SK-N-SH treated with all-trans-retinoic acid at 6 μM for 48 hours (cell line): Measurements from ENCODE around the gene PITPNC1.

Experiments used
- ATAC-seq: fragments of 200-7000 bp; cut with Tn5 transposase; 3 replicates; pipeline ENCODE4 v1.9.1; 2020; ENCODE audit warnings: mild to moderate bottlenecking, moderate library complexity
- ARNTL ChIP-seq: fragments of 450-650 bp; formaldehyde crosslinking; IDR thresholded peaks from 2 replicates; pipeline ENCODE4 v1.5.0; 2020; ENCODE audit warnings: low read depth, mild to moderate bottlenecking, moderate library complexity, borderline replicate concordance
- BACH2 ChIP-seq: fragments of 250-450 bp; sonication (Bioruptor Pico); IDR thresholded peaks from 2 replicates; pipeline ENCODE4 v1.9.0; 2021; ENCODE audit warnings: mild to moderate bottlenecking, borderline replicate concordance
- CSDC2 ChIP-seq: fragments of 250-450 bp; sonication (Bioruptor Pico); IDR thresholded peaks from 2 replicates; pipeline ENCODE4 v1.5.0; 2020; ENCODE audit warnings: mild to moderate bottlenecking, moderate library complexity
- CSRNP3 ChIP-seq: fragments of 250-450 bp; sonication (Bioruptor Pico); IDR thresholded peaks from 2 replicates; pipeline ENCODE4 v1.5.1; 2021; ENCODE audit warnings: mild to moderate bottlenecking, moderate library complexity
- ESRRG ChIP-seq: fragments of 250-450 bp; sonication (Bioruptor Pico); IDR thresholded peaks from 2 replicates; pipeline ENCODE4 v1.6.1; 2021; ENCODE audit warnings: mild to moderate bottlenecking
- GLIS3 ChIP-seq: fragments of 250-450 bp; sonication (Bioruptor Pico); IDR thresholded peaks from 2 replicates; pipeline ENCODE4 v1.5.0; 2020; ENCODE audit warnings: mild to moderate bottlenecking, moderate library complexity
- ISL1 ChIP-seq: fragments of 250-450 bp; sonication (Bioruptor Pico); IDR thresholded peaks from 2 replicates; pipeline ENCODE4 v2.1.2; 2022; ENCODE audit warnings: mild to moderate bottlenecking, moderate library complexity
- OSR1 ChIP-seq: fragments of 250-450 bp; sonication (Bioruptor Pico); IDR thresholded peaks from 2 replicates; pipeline ENCODE4 v1.8.0; 2022; ENCODE audit warnings: moderate library complexity, mild to moderate bottlenecking, inconsistent platforms
- POU6F1 ChIP-seq: fragments of 250-450 bp; sonication (Bioruptor Pico); IDR thresholded peaks from 2 replicates; pipeline ENCODE4 v1.8.0; 2021; ENCODE audit warnings: low read depth, mild to moderate bottlenecking, moderate library complexity, borderline replicate concordance
- PPARA ChIP-seq: fragments of 250-450 bp; sonication (Bioruptor Pico); IDR thresholded peaks from 2 replicates; pipeline ENCODE4 v1.5.0; 2020; ENCODE audit warnings: mild to moderate bottlenecking, borderline replicate concordance
- RARB ChIP-seq: fragments of 250-450 bp; sonication (Bioruptor Pico); IDR thresholded peaks from 2 replicates; pipeline ENCODE4 v1.8.0; 2021; ENCODE audit warnings: mild to moderate bottlenecking, moderate library complexity
- SNAI2 ChIP-seq: fragments of 250-450 bp; sonication (Bioruptor Pico); IDR thresholded peaks from 2 replicates; pipeline ENCODE4 v1.5.0; 2020; ENCODE audit warnings: mild to moderate bottlenecking, moderate library complexity
- TCF4 ChIP-seq: fragments of 250-450 bp; sonication (Bioruptor Pico); IDR thresholded peaks from 2 replicates; pipeline ENCODE4 v1.8.0; 2021; ENCODE audit warnings: mild to moderate bottlenecking, moderate library complexity, borderline replicate concordance
- TOX ChIP-seq: fragments of 250-450 bp; sonication (Bioruptor Pico); IDR thresholded peaks from 2 replicates; pipeline ENCODE4 v1.8.0; 2021; ENCODE audit warnings: mild to moderate bottlenecking, moderate library complexity, borderline replicate concordance
- TSHZ2 ChIP-seq: fragments of 250-450 bp; sonication (Bioruptor Pico); IDR thresholded peaks from 2 replicates; pipeline ENCODE4 v1.5.0; 2020; ENCODE audit warnings: mild to moderate bottlenecking, moderate library complexity
- ZC3H10 ChIP-seq: fragments of 250-450 bp; sonication (Bioruptor Pico); IDR thresholded peaks from 2 replicates; pipeline ENCODE4 v1.5.1; 2021; ENCODE audit warnings: mild to moderate bottlenecking, moderate library complexity
- ZFP3 ChIP-seq: fragments of 250-450 bp; sonication (Bioruptor Pico); IDR thresholded peaks from 2 replicates; pipeline ENCODE4 v1.5.0; 2020; ENCODE audit warnings: mild to moderate bottlenecking, moderate library complexity
- ZFP30 ChIP-seq: fragments of 450-650 bp; formaldehyde crosslinking; IDR thresholded peaks from 2 replicates; pipeline ENCODE4 v1.5.0; 2022; ENCODE audit warnings: mild to moderate bottlenecking, moderate library complexity
- ZNF565 ChIP-seq: fragments of 450-650 bp; formaldehyde crosslinking; conservative IDR thresholded peaks from 2 replicates; pipeline ENCODE4 v1.5.0; 2020; ENCODE audit warnings: low read depth, mild to moderate bottlenecking, moderate library complexity
- ZNF70 ChIP-seq: fragments of 450-650 bp; formaldehyde crosslinking; IDR thresholded peaks from 2 replicates; pipeline ENCODE4 v1.5.0; 2020; ENCODE audit warnings: mild to moderate bottlenecking, moderate library complexity
- TF ChIP-seq, protein P1 (sequence below): fragments of 250-450 bp; sonication (Bioruptor Pico); IDR thresholded peaks from 2 replicates; pipeline ENCODE4 v1.5.1; 2020; ENCODE audit warnings: low read depth, mild to moderate bottlenecking, moderate library complexity
- TF ChIP-seq, protein P2 (sequence below): fragments of 250-450 bp; sonication (Bioruptor Pico); IDR thresholded peaks from 2 replicates; pipeline ENCODE4 v1.8.0; 2020; ENCODE audit warnings: mild to moderate bottlenecking, moderate library complexity, borderline replicate concordance

PITPNC1 gene

GRCh38 chr17:67439269-67439668, 62.2 kb downstream of the PITPNC1 start:
- TF ChIP-seq TCF4 (CRISPR knock-in tag): peak; percentile 84; the same call in 1 of the 2 replicates
- TF ChIP-seq SNAI2: no peak
- ATAC-seq: no peak

DNA sequence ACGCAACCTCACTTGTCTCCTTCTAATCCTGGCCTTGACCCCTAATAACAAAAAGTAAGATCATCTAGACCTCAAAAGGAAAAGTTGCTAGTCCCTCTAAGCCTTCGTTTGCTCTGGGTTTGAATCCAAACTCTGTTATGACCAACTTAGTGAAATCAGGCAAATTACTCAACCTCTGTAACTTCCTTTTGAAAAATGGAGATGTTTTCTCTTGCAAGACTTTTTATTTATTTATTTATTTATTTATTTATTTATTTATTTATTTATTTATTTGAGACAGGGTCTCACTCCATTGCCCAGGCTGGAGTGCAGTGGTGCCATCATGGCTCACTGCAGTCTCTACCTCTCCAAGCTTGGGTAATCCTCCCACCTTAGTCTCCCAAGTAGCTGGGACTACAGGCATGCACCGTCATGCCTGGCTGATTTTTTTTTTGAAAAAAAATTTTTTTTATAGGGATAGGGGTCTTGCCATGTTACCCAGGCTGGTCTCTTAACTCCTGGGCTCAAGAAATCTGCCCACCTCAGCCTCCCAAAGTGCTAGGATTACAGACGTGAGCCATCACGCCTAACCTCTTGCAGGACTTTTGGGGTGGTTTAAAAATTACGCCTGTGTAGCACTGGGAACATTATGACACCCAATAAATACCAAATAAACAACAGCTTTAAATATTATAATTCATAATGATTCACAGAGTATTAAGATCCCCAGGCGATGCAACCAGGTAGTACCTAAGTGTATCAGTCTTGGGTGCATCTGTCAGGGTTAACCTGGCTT, 63.4 kb downstream of the PITPNC1 start:
- ATAC-seq: no peak
- TF ChIP-seq ZFP30: no peak
- no peak for TF ChIP-seq POU6F1 (CRISPR knock-in tag)
- TF ChIP-seq PPARA (CRISPR knock-in tag): no peak
- no peak for TF ChIP-seq BACH2 (CRISPR knock-in tag)
- TF ChIP-seq ZC3H10: no peak
- TF ChIP-seq CSRNP3: no peak
- TF ChIP-seq ZNF70 (CRISPR knock-in tag): no peak
- no peak for TF ChIP-seq CSDC2 (CRISPR knock-in tag)
- no peak for TF ChIP-seq GLIS3 (CRISPR knock-in tag)
- TF ChIP-seq RARB (CRISPR knock-in tag): no peak
- no peak for TF ChIP-seq TCF4 (CRISPR knock-in tag)
- TF ChIP-seq TSHZ2 (CRISPR knock-in tag): no peak
- TF ChIP-seq ISL1 (CRISPR knock-in tag): no peak
- TF ChIP-seq ESRRG: no peak
- no peak for TF ChIP-seq ARNTL (CRISPR knock-in tag)
- TF ChIP-seq TOX (CRISPR knock-in tag): no peak
- no peak for TF ChIP-seq ZFP3
- no peak for TF ChIP-seq OSR1 (CRISPR knock-in tag)
- no peak for TF ChIP-seq SNAI2
- TF ChIP-seq, protein P1, sequence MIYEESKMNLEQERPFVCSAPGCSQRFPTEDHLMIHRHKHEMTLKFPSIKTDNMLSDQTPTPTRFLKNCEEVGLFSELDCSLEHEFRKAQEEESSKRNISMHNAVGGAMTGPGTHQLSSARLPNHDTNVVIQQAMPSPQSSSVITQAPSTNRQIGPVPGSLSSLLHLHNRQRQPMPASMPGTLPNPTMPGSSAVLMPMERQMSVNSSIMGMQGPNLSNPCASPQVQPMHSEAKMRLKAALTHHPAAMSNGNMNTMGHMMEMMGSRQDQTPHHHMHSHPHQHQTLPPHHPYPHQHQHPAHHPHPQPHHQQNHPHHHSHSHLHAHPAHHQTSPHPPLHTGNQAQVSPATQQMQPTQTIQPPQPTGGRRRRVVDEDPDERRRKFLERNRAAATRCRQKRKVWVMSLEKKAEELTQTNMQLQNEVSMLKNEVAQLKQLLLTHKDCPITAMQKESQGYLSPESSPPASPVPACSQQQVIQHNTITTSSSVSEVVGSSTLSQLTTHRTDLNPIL: no peak

GRCh38 chr17:67441052-67441895, 64.2 kb downstream of the PITPNC1 start:
- no peak for TF ChIP-seq ZNF565 (CRISPR knock-in tag)
- TF ChIP-seq, protein P2, sequence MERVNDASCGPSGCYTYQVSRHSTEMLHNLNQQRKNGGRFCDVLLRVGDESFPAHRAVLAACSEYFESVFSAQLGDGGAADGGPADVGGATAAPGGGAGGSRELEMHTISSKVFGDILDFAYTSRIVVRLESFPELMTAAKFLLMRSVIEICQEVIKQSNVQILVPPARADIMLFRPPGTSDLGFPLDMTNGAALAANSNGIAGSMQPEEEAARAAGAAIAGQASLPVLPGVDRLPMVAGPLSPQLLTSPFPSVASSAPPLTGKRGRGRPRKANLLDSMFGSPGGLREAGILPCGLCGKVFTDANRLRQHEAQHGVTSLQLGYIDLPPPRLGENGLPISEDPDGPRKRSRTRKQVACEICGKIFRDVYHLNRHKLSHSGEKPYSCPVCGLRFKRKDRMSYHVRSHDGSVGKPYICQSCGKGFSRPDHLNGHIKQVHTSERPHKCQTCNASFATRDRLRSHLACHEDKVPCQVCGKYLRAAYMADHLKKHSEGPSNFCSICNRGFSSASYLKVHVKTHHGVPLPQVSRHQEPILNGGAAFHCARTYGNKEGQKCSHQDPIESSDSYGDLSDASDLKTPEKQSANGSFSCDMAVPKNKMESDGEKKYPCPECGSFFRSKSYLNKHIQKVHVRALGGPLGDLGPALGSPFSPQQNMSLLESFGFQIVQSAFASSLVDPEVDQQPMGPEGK: peak; percentile 84; the same call in 1 of the 2 replicates
- peak; percentile 75 for ATAC-seq
